Measurements from ENCODE around the gene PLK2. TPM values are rescaled to one million over a fixed set of nuclear protein-coding genes. Genes with fewer than 3 reads are reported as not detected.

The PLK2 gene
- total and polyA plus RNA-seq, 2 donors (not counting 3 experiments of a cell fraction or from before 2014, with no cell fraction given), result 199 to 250 TPM

DNA sequence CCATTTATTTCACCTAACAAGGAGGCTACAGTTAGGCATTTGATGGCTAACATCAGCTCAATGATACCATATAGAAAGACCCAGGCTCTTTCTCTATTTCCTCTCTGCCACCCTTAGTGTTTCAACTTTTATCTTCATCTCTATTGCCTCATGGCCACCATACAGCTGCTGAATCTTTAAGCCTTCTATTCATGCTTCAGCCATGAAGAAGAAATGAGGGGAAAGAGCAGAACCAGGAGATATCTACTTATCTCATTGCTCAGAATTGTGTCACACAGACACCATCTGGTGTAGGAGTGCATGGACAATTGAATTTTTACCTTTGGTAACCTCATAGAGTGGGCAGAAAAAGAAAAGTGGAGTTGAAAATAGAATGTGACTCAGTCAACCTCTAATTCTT is 38.0 kb upstream of the PLK2 start:
- Histone ChIP-seq H3K9me3 (replicated peaks; ENCODE audit: control insufficient read depth, insufficient read depth, low read length) (no peaks in the 10 kb centered on the region), H3K9me1 (replicated peaks; ENCODE audit: control insufficient read depth, extremely low read depth, insufficient read depth, low read length) (no peaks in the 10 kb centered on the region), H4K20me1 (replicated peaks; ENCODE audit: control insufficient read depth, extremely low read depth, insufficient read depth, low read length) (no peaks in the 10 kb centered on the region), H3K27ac (ENCODE audit: insufficient read depth, low read depth, low read length) (no peak overlapping the region), H3K9ac (replicated peaks; ENCODE audit: extremely low read depth, insufficient read depth, low read length) (no peak overlapping the region), H3K79me2 (ENCODE audit: control insufficient read depth, insufficient read depth, low read length) (no peaks in the 10 kb centered on the region), H3K4me2 (ENCODE audit: insufficient read depth, low read length) (no peak overlapping the region), H3K36me3 (ENCODE audit: control insufficient read depth in 2 of 2, extremely low read depth in 1 of 2, insufficient read depth in 2 of 2, low read length in 2 of 2) (no peaks in the 10 kb centered on the region), H3K4me3 (replicated peaks in 1 of 3; ENCODE audit: insufficient read depth in 1 of 3, low read depth in 1 of 3, low read length in 3 of 3) (no peak overlapping the region), H3K27me3 (ENCODE audit: control insufficient read depth in 2 of 2, insufficient read depth in 2 of 2, low read length in 2 of 2) (no peaks in the 10 kb centered on the region), H3K4me1 (ENCODE audit: control insufficient read depth, extremely low read depth, insufficient read depth, low read length) (no peaks in the 10 kb centered on the region), H2AFZ (ENCODE audit: low read depth, low read length) (no peak overlapping the region)
- ChIA-PET POLR2A (no interaction called here), CTCF (interaction anchor here (0.8 to 11.9 kb wide), 11 partner anchors 13 to 377 kb away, joined by 3 to 203 read pairs (median 5); no protein-coding TSS in a partner anchor)
- no peak for FAIRE-seq
- intact Hi-C loops (cut with micrococcal nuclease) (loop anchor here (1.0 kb wide), 2 partner anchors 315 to 352 kb away; no protein-coding TSS in a partner anchor), dilution Hi-C loops (cut with MboI; ENCODE audit: extremely low pct_ligation_motif_present, low sequenced_read_pairs) (no loop called here)
- TF ChIP-seq POLR2A (IDR thresholded peaks at IDR 0.05; ENCODE audit: low read depth, low read length) (no peak), FOS (IDR thresholded peaks at IDR 0.05; ENCODE audit: borderline replicate concordance, insufficient read depth, low read length) (no peak), MYC (IDR thresholded peaks at IDR 0.05; ENCODE audit: low read depth, low read length) (no peak), POLR2AphosphoS5 (IDR thresholded peaks at IDR 0.05; ENCODE audit: insufficient read depth, low read depth, low read length) (no peak), EZH2 (IDR thresholded peaks at IDR 0.05; ENCODE audit: borderline replicate concordance, low read depth, low read length, severe bottlenecking) (no peak), JUN (IDR thresholded peaks at IDR 0.05; ENCODE audit: borderline replicate concordance, insufficient read depth, insufficient read length, low read depth) (no peak), GATA2 (IDR thresholded peaks at IDR 0.05; ENCODE audit: insufficient read depth, insufficient read length, low read depth, low read length) (no peak)
- TF ChIP-seq, protein P1, sequence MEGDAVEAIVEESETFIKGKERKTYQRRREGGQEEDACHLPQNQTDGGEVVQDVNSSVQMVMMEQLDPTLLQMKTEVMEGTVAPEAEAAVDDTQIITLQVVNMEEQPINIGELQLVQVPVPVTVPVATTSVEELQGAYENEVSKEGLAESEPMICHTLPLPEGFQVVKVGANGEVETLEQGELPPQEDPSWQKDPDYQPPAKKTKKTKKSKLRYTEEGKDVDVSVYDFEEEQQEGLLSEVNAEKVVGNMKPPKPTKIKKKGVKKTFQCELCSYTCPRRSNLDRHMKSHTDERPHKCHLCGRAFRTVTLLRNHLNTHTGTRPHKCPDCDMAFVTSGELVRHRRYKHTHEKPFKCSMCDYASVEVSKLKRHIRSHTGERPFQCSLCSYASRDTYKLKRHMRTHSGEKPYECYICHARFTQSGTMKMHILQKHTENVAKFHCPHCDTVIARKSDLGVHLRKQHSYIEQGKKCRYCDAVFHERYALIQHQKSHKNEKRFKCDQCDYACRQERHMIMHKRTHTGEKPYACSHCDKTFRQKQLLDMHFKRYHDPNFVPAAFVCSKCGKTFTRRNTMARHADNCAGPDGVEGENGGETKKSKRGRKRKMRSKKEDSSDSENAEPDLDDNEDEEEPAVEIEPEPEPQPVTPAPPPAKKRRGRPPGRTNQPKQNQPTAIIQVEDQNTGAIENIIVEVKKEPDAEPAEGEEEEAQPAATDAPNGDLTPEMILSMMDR (IDR thresholded peaks at IDR 0.05; ENCODE audit: extremely low read depth in 1 of 2, insufficient read depth in 1 of 2, low read depth in 1 of 2, low read length in 2 of 2), result no peak
- TF ChIP-seq, protein P2, sequence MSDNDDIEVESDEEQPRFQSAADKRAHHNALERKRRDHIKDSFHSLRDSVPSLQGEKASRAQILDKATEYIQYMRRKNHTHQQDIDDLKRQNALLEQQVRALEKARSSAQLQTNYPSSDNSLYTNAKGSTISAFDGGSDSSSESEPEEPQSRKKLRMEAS (IDR thresholded peaks at IDR 0.05; ENCODE audit: insufficient read depth, insufficient read length), result no peak
- no peak for DNase-seq (ENCODE audit: low read depth, low spot score)
- BruUV-seq (replicated peaks), result no TSS peak

Measured in endothelial cell of umbilical vein (primary cell).